Type B pancreatic cell (in vitro differentiated cells): Measurements from ENCODE around the gene MRTFA. TPM values are rescaled to one million over a fixed set of nuclear protein-coding genes. Genes with fewer than 3 reads are reported as not detected.

Experiments used
- DNase-seq: peaks from one replicate; pipeline ENCODE4 v3.0.0; 2021; ENCODE audit warnings: mixed read lengths; ENCODE audit not compliant: unreplicated experiment; ENCODE audit errors: extremely low spot score
- H3K27ac Mint-ChIP-seq: 2 replicates; pipeline ENCODE4 v1.8.0; 2021; ENCODE audit warnings: mild to moderate bottlenecking, mixed read lengths
- H3K27me3 Mint-ChIP-seq: 2 replicates; pipeline ENCODE4 v1.8.0; 2021; ENCODE audit warnings: mixed read lengths
- H3K36me3 Mint-ChIP-seq: 2 replicates; pipeline ENCODE4 v1.8.0; 2021; ENCODE audit warnings: mixed read lengths
- H3K4me1 Mint-ChIP-seq: one replicate; pipeline ENCODE4 v1.8.0; 2021; ENCODE audit warnings: mixed read lengths; ENCODE audit not compliant: unreplicated experiment
- H3K4me3 Mint-ChIP-seq: 2 replicates; pipeline ENCODE4 v1.8.0; 2021; ENCODE audit warnings: mild to moderate bottlenecking, mixed read lengths
- H3K9me3 Mint-ChIP-seq: 2 replicates; pipeline ENCODE4 v1.8.0; 2021; ENCODE audit warnings: mixed read lengths
- CTCF ChIP-seq: fragments of 200-600 bp; sonication (generic); conservative IDR thresholded peaks from 2 replicates; pipeline ENCODE4 v1.5.0; 2021; ENCODE audit warnings: antibody characterized with exemption, mild to moderate bottlenecking
- total RNA-seq: library from RNA; stranded (reverse); gene quantifications from 2 replicates; pipeline ENCODE4 v1.2.1, GENCODE V29; 2021; ENCODE audit warnings: low replicate concordance

Gene MRTFA
- total RNA-seq, 1 donor from 2014 or later: 49.8 TPM

GRCh38 chr22:40392618-40393017 is 243.9 kb downstream of the MRTFA start:
- Mint-ChIP-seq H3K4me3 (no peak overlapping the region), H3K27ac (no peak overlapping the region), H3K36me3 (peaks cover 38% of the 10 kb centered on the region), H3K27me3 (no peaks in the 10 kb centered on the region), H3K4me1 (peaks cover 55% of the 10 kb centered on the region), H3K9me3 (peaks cover 5% of the 10 kb centered on the region)
- no peak for DNase-seq
- no peak for TF ChIP-seq CTCF

- TF ChIP-seq CTCF: no peak
- no peak for DNase-seq
- H3K4me3 Mint-ChIP-seq: no peak overlapping the region
- peaks cover 5% of the 10 kb centered on the region for H3K9me3 Mint-ChIP-seq
- H3K36me3 Mint-ChIP-seq: peaks cover 28% of the 10 kb centered on the region
- H3K27ac Mint-ChIP-seq: no peak overlapping the region
- H3K4me1 Mint-ChIP-seq: peaks cover 49% of the 10 kb centered on the region
- H3K27me3 Mint-ChIP-seq: no peaks in the 10 kb centered on the region
Measured at GRCh38 chr22:40391417-40391816, 245.1 kb downstream of the MRTFA start.

- Mint-ChIP-seq H3K9me3 (peaks cover 5% of the 10 kb centered on the region), H3K36me3 (peaks cover 31% of the 10 kb centered on the region), H3K4me3 (peak overlapping the region; percentile 63), H3K4me1 (peaks cover 53% of the 10 kb centered on the region), H3K27me3 (no peaks in the 10 kb centered on the region), H3K27ac (peak overlapping the region; percentile 90)
- DNase-seq: no peak
- no peak for TF ChIP-seq CTCF
Measured at GRCh38 chr22:40388231-40388630, 248.3 kb downstream of the MRTFA start.

- Mint-ChIP-seq H3K36me3 (peaks cover 31% of the 10 kb centered on the region), H3K27ac (peak overlapping the region; percentile 90), H3K4me3 (peak overlapping the region; percentile 63), H3K9me3 (peaks cover 5% of the 10 kb centered on the region), H3K4me1 (peaks cover 52% of the 10 kb centered on the region), H3K27me3 (no peaks in the 10 kb centered on the region)
- DNase-seq: no peak
- TF ChIP-seq CTCF: no peak
Measured at GRCh38 chr22:40387746-40388145, 248.8 kb downstream of the MRTFA start.

- H3K36me3 Mint-ChIP-seq: peaks cover 30% of the 10 kb centered on the region
Measured at GRCh38 chr22:40385036-40385782, 251.3 kb downstream of the MRTFA start.

More at GRCh38 chr22:40385036-40385782, 251.3 kb downstream of the MRTFA start:
- H3K4me1 Mint-ChIP-seq: peaks cover 40% of the 10 kb centered on the region
- H3K9me3 Mint-ChIP-seq: peaks cover 5% of the 10 kb centered on the region
- peak overlapping the region; percentile 53 for H3K4me3 Mint-ChIP-seq
- H3K27ac Mint-ChIP-seq: peak overlapping the region; percentile 77
- no peaks in the 10 kb centered on the region for H3K27me3 Mint-ChIP-seq
- no peak for DNase-seq
- TF ChIP-seq CTCF: no peak
